IMR-90 (cell line): ENCODE results near the gene CCDC152. TPM values are rescaled to one million over a fixed set of nuclear protein-coding genes. Genes with fewer than 3 reads are reported as not detected.
A peak's percentile ranks its signal among the peaks of the same experiment; 100 is the strongest.

Experiments used
- ATAC-seq: fragments of 200-7000 bp; cut with Tn5 transposase; 2 replicates; pipeline ENCODE4 v1.9.1; 2020; ENCODE audit warnings: low read depth, mild to moderate bottlenecking, moderate library complexity
- BruUV-seq: library from RNA; stranded (reverse); fragments of 400-500 nt; replicated peaks from 2 replicates; lab custom pipeline; 2021; lab: Mats Ljungman, UMichigan
- CTCF ChIA-PET: fragments of 300-600 bp; formaldehyde crosslinking; extraction: SDS; loops from one replicate; lab custom pipeline; 2021; ENCODE audit warnings: antibody characterized with exemption; lab: Yijun Ruan, JAX
- POLR2A ChIA-PET: fragments of 300-600 bp; sonication (Branson Sonifier 250); formaldehyde crosslinking; loops from one replicate; lab custom pipeline; 2022; ENCODE audit warnings: antibody characterized with exemption; ENCODE audit not compliant: unreplicated experiment; lab: Charles Lee
- DNase-seq: peaks from one replicate; pipeline ENCODE4 v3.0.0; 2013
- H2AFZ ChIP-seq: replicated peaks from 2 replicates; pipeline ENCODE3; 2013; ENCODE audit warnings: low read length, mild to moderate bottlenecking; ENCODE audit not compliant: poor library complexity
- H2AK5ac ChIP-seq: 2 replicates; pipeline ENCODE4 v1.6.1; 2013; ENCODE audit warnings: low read depth, low read length, inconsistent platforms
- H2AK9ac ChIP-seq: replicated peaks from 2 replicates; pipeline ENCODE3; 2013; ENCODE audit warnings: mild to moderate bottlenecking, low read depth, low read length, moderate library complexity; ENCODE audit not compliant: poor library complexity
- H2BK120ac ChIP-seq: 2 replicates; pipeline ENCODE4 v1.6.1; 2013; ENCODE audit warnings: low read depth, low read length, inconsistent platforms
- H2BK15ac ChIP-seq: 3 replicates; pipeline ENCODE4 v1.6.1; 2013; ENCODE audit warnings: low read depth, low read length, inconsistent platforms
- H2BK20ac ChIP-seq: 2 replicates; pipeline ENCODE4 v1.6.1; 2013; ENCODE audit warnings: low read depth, mild to moderate bottlenecking, inconsistent platforms, low read length, moderate library complexity
- H2BK5ac ChIP-seq: 2 replicates; pipeline ENCODE4 v1.6.1; 2013; ENCODE audit warnings: mild to moderate bottlenecking, low read depth, low read length, inconsistent platforms; ENCODE audit not compliant: poor library complexity, severe bottlenecking
- H3K14ac ChIP-seq: replicated peaks from 2 replicates; pipeline ENCODE4 v1.6.1; 2013; ENCODE audit warnings: low read depth, low read length, inconsistent platforms
- H3K18ac ChIP-seq: 2 replicates; pipeline ENCODE4 v1.6.1; 2013; ENCODE audit warnings: low read depth, low read length, control low read depth
- H3K23ac ChIP-seq: 2 replicates; pipeline ENCODE4 v1.6.1; 2013; ENCODE audit warnings: low read depth, low read length, inconsistent platforms
- H3K27ac ChIP-seq: 2 replicates; pipeline ENCODE4 v1.5.1; 2013; ENCODE audit warnings: mild to moderate bottlenecking, control low read depth, low read length; ENCODE audit not compliant: insufficient read depth
- H3K27me3 ChIP-seq: 2 replicates; pipeline ENCODE4 v1.6.1; 2013; ENCODE audit warnings: low read length; ENCODE audit not compliant: control insufficient read depth, insufficient read depth
- H3K36me3 ChIP-seq: 2 replicates; pipeline ENCODE4 v1.6.1; 2013; ENCODE audit warnings: low read length, mixed read lengths; ENCODE audit not compliant: control insufficient read depth, insufficient read depth
- H3K4ac ChIP-seq: 2 replicates; pipeline ENCODE4 v1.6.1; 2013; ENCODE audit warnings: low read depth, low read length, inconsistent platforms
- H3K4me1 ChIP-seq: 2 replicates; pipeline ENCODE4 v1.6.1; 2013; ENCODE audit warnings: low read length, mixed read lengths; ENCODE audit not compliant: control insufficient read depth, insufficient read depth
- H3K4me2 ChIP-seq: 2 replicates; pipeline ENCODE4 v1.6.1; 2013; ENCODE audit warnings: low read depth, mild to moderate bottlenecking, control low read depth, low read length, moderate library complexity
- H3K4me3 ChIP-seq: 2 replicates; pipeline ENCODE4 v1.5.1; 2013; ENCODE audit warnings: low read depth, mild to moderate bottlenecking, control low read depth, low read length, moderate library complexity; ENCODE audit not compliant: insufficient read depth
- H3K56ac ChIP-seq: 2 replicates; pipeline ENCODE4 v1.6.1; 2013; ENCODE audit warnings: low read length, inconsistent platforms; ENCODE audit not compliant: insufficient read depth; ENCODE audit errors: extremely low read depth
- H3K79me1 ChIP-seq, 2 experiments: 2 replicates each; pipeline ENCODE4 v1.6.1; 2013; ENCODE audit warnings: low read length in 2 of 2, inconsistent platforms in 1 of 2, low read depth in 1 of 2
- H3K9ac ChIP-seq: 2 replicates; pipeline ENCODE4 v1.6.1; 2013; ENCODE audit warnings: low read depth, low read length, control low read depth
- H3K9me1 ChIP-seq: 2 replicates; pipeline ENCODE4 v1.6.1; 2013; ENCODE audit warnings: low read length, inconsistent platforms; ENCODE audit not compliant: insufficient read depth
- H3K9me3 ChIP-seq: 2 replicates; pipeline ENCODE4 v1.6.1; 2013; ENCODE audit warnings: low read length; ENCODE audit not compliant: control insufficient read depth, insufficient read depth
- H4K20me1 ChIP-seq: 2 replicates; pipeline ENCODE4 v1.6.1; 2013; ENCODE audit warnings: low read length, inconsistent platforms; ENCODE audit not compliant: insufficient read depth
- H4K5ac ChIP-seq: 2 replicates; pipeline ENCODE4 v1.6.1; 2013; ENCODE audit warnings: mild to moderate bottlenecking, low read depth, low read length, control low read depth
- H4K8ac ChIP-seq, 2 experiments: 2 replicates each; pipeline ENCODE4 v1.6.1; 2013; ENCODE audit warnings: low read depth in 2 of 2, low read length in 2 of 2, control low read depth in 1 of 2, inconsistent platforms in 1 of 2
- H4K91ac ChIP-seq: 2 replicates; pipeline ENCODE4 v1.6.1; 2013; ENCODE audit warnings: low read depth, low read length, inconsistent platforms; ENCODE audit not compliant: insufficient read depth
- CTCF ChIP-seq: conservative IDR thresholded peaks from 2 replicates; pipeline ENCODE4 v1.5.1; 2012; ENCODE audit warnings: mild to moderate bottlenecking, low read depth, low read length, improper control_type of control experiment
- ELK1 ChIP-seq: fragments of 150-350 bp; IDR thresholded peaks from 2 replicates; pipeline ENCODE4 v1.6.1; 2016; ENCODE audit warnings: low read depth, mild to moderate bottlenecking, low read length, moderate library complexity, borderline replicate concordance
- FOS ChIP-seq: fragments of 150-350 bp; IDR thresholded peaks from 2 replicates; pipeline ENCODE4 v1.6.1; 2016; ENCODE audit warnings: low read depth, low read length
- MAFK ChIP-seq: IDR thresholded peaks from 2 replicates; pipeline ENCODE4 v1.6.1; 2012; ENCODE audit warnings: low read depth, low read length, improper control_type of control experiment
- MAZ ChIP-seq: IDR thresholded peaks from 2 replicates; pipeline ENCODE4 v1.6.1; 2012; ENCODE audit warnings: low read depth, mild to moderate bottlenecking, low read length, improper control_type of control experiment, moderate library complexity, borderline replicate concordance
- MXI1 ChIP-seq: IDR thresholded peaks from 2 replicates; pipeline ENCODE4 v1.6.1; 2012; ENCODE audit warnings: low read depth, mild to moderate bottlenecking, low read length, moderate library complexity, borderline replicate concordance
- NFE2L2 ChIP-seq: fragments of 150-350 bp; IDR thresholded peaks from 2 replicates; pipeline ENCODE4 v1.6.1; 2016; ENCODE audit warnings: low read depth, mild to moderate bottlenecking, low read length
- POLR2A ChIP-seq: IDR thresholded peaks from 2 replicates; pipeline ENCODE4 v1.6.1; 2012; ENCODE audit warnings: mild to moderate bottlenecking, low read depth, low read length
- RAD21 ChIP-seq: IDR thresholded peaks from 2 replicates; pipeline ENCODE4 v1.6.1; 2012; ENCODE audit warnings: low read length, improper control_type of control experiment
- RCOR1 ChIP-seq: IDR thresholded peaks from 2 replicates; pipeline ENCODE4 v1.6.1; 2012; ENCODE audit warnings: mild to moderate bottlenecking, low read length, improper control_type of control experiment; ENCODE audit not compliant: insufficient replicate concordance
- WGBS, 2 experiments: methylation state at CpG; one replicate each; pipeline versions ENCODE4 v1.1.5 to v1.1.7; 2013; ENCODE audit warnings: missing lambda C conversion rate in 2 of 2; ENCODE audit not compliant: insufficient read length in 1 of 2; ENCODE audit errors: extremely low coverage in 2 of 2; 5-methylcytosine and 5-hydroxymethylcytosine counted together
- dilution Hi-C: fragments of 300-500 bp; cut with HindIII; formaldehyde crosslinking; loops from one replicate; pipeline ENCODE4 v1.14.3; 2018; ENCODE audit warnings: low sequenced_read_pairs; ENCODE audit not compliant: unreplicated experiment
- in situ Hi-C: fragments of 300-500 bp; cut with MboI; formaldehyde crosslinking; loops from 3 replicates; pipeline ENCODE4 v1.14.3; 2019; ENCODE audit warnings: low sequenced_read_pairs, inconsistent platforms, mixed read lengths
- intact Hi-C: fragments of 100-400 bp; cut with micrococcal nuclease; formaldehyde crosslinking; loops from 2 replicates; pipeline ENCODE4 v1.10.0; 2022
- polyA plus RNA-seq, 3 experiments: library from polyadenylated mRNA; depleted of rRNA; stranded (reverse); fragments of >200 nt; gene quantifications; 2 replicates each; pipeline ENCODE4 v1.2.3, GENCODE V29; 2012; ENCODE audit warnings: low replicate concordance in 1 of 3
- total RNA-seq: library from RNA; depleted of rRNA; stranded (reverse); fragments of >200 nt; gene quantifications from 2 replicates; pipeline ENCODE4 v1.2.3, GENCODE V29; 2012

Gene CCDC152
- total and polyA plus RNA-seq, 2 of the 4 experiments (the other 2 are of a cell fraction), result 0.87 to 0.90 TPM

GRCh38 chr5:42826757-42827515, 70.3 kb downstream of the CCDC152 start (continued):
- TF ChIP-seq MAFK, result no peak

GRCh38 chr5:42828671-42829070, 72.1 kb downstream of the CCDC152 start:
- ATAC-seq (peak; percentile 29; the same call in 1 of the 2 replicates), DNase-seq (no peak)
- Histone ChIP-seq H4K91ac (no peak overlapping the region), H3K27me3 (peaks cover 4% of the 10 kb centered on the region; the same call in 1 of the 2 replicates), H2BK5ac (no peak overlapping the region), H4K20me1 (no peaks in the 10 kb centered on the region), H3K56ac (no peak overlapping the region), H3K36me3 (no peaks in the 10 kb centered on the region), H3K4me3 (no peak overlapping the region), H4K5ac (no peak overlapping the region), H3K4me2 (no peak overlapping the region), H3K9ac (no peak overlapping the region), H3K4ac (no peak overlapping the region), H2AK5ac (no peak overlapping the region), H2BK120ac (no peak overlapping the region), H2AFZ (no peak overlapping the region), H3K9me3 (no peaks in the 10 kb centered on the region), H3K27ac (no peak overlapping the region), H2BK15ac (no peak overlapping the region), H3K14ac (no peak overlapping the region), H3K9me1 (no peaks in the 10 kb centered on the region; the same call in 1 of the 2 replicates), H3K18ac (no peak overlapping the region), H3K79me1 (no peaks in the 10 kb centered on the region), H2BK20ac (no peak overlapping the region), H3K23ac (no peak overlapping the region), H2AK9ac (no peak overlapping the region), H3K4me1 (no peaks in the 10 kb centered on the region), H4K8ac (no peak overlapping the region)
- in situ Hi-C loops (no loop called here), dilution Hi-C loops (no loop called here), intact Hi-C loops (no loop called here)
- POLR2A ChIA-PET, result no interaction called here
- CTCF ChIA-PET, result no interaction called here
- no TSS peak for BruUV-seq
- WGBS, 2 experiments, result 0% methylated on average over 1 of the region's 2 CpGs; no CpG with 5 or more reads in 1 of the 2 experiments
- TF ChIP-seq ELK1 (no peak), MAFK (no peak), FOS (no peak), RAD21 (no peak), NFE2L2 (no peak), MXI1 (no peak), RCOR1 (no peak), MAZ (no peak), CTCF (no peak), POLR2A (no peak)
